RWPE2 (cell line): ENCODE data around the gene ESPN.
A peak's percentile ranks its signal among the peaks of the same experiment; 100 is the strongest.

Source experiments
- ATAC-seq: fragments of 200-7000 bp; cut with Tn5 transposase; 3 replicates; pipeline ENCODE4 v1.9.1; 2021; ENCODE audit warnings: low read depth
- DNase-seq: peaks from one replicate; pipeline ENCODE4 v3.0.0-alpha.2; 2020; ENCODE audit warnings: low spot score
- H3K27ac ChIP-seq: fragments of 450-650 bp; 2 replicates; pipeline ENCODE4 v1.5.1; 2017; ENCODE audit warnings: mild to moderate bottlenecking; ENCODE audit not compliant: poor library complexity, severe bottlenecking
- H3K27me3 ChIP-seq: fragments of 250-450 bp; sonication (Bioruptor Pico); 2 replicates; pipeline ENCODE4 v1.5.1; 2021; ENCODE audit warnings: mild to moderate bottlenecking, moderate library complexity; ENCODE audit not compliant: insufficient read depth, poor library complexity, severe bottlenecking
- H3K36me3 ChIP-seq: fragments of 250-450 bp; sonication (Bioruptor Pico); 2 replicates; pipeline ENCODE4 v1.5.1; 2020; ENCODE audit warnings: low read depth, mild to moderate bottlenecking, moderate library complexity
- H3K4me1 ChIP-seq: fragments of 250-450 bp; sonication (Bioruptor Pico); 2 replicates; pipeline ENCODE4 v1.5.1; 2021; ENCODE audit warnings: mild to moderate bottlenecking, moderate library complexity; ENCODE audit not compliant: insufficient read depth, poor library complexity, severe bottlenecking
- H3K4me3 ChIP-seq: fragments of 250-450 bp; sonication (Bioruptor Pico); 2 replicates; pipeline ENCODE4 v1.5.1; 2021; ENCODE audit warnings: mild to moderate bottlenecking, moderate library complexity; ENCODE audit not compliant: severe bottlenecking
- H3K9me3 ChIP-seq: fragments of 250-450 bp; sonication (Bioruptor Pico); 2 replicates; pipeline ENCODE4 v1.5.1; 2021; ENCODE audit warnings: mild to moderate bottlenecking, moderate library complexity; ENCODE audit not compliant: severe bottlenecking
- TF ChIP-seq, protein P1 (sequence below): fragments of 450-650 bp; IDR thresholded peaks from one replicate; pipeline ENCODE4 v1.5.1; 2017; ENCODE audit warnings: mild to moderate bottlenecking, moderate library complexity; ENCODE audit not compliant: poor library complexity, severe bottlenecking

Gene ESPN

DNA sequence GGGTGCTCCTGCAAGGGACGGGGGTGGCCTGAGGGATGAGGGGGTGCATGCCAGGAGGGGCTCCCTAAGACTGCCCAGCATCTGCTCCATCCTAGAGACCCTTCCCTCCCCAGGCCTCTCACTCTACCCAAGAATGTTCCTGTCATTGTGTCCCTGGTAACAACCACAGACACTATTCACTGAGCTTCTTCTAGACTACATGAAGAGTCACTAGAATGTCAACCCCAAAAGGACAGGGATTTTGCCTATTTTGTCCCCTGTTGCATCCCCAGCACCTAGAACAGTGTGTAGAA lies 38.5 kb downstream of the ESPN start:
- ATAC-seq (no peak), DNase-seq (no peak)
- Histone ChIP-seq H3K4me1 (no peaks in the 10 kb centered on the region), H3K36me3 (peaks cover 24% of the 10 kb centered on the region), H3K4me3 (no peak overlapping the region), H3K9me3 (no peaks in the 10 kb centered on the region), H3K27ac (no peak overlapping the region), H3K27me3 (no peaks in the 10 kb centered on the region)
- TF ChIP-seq, protein P1, sequence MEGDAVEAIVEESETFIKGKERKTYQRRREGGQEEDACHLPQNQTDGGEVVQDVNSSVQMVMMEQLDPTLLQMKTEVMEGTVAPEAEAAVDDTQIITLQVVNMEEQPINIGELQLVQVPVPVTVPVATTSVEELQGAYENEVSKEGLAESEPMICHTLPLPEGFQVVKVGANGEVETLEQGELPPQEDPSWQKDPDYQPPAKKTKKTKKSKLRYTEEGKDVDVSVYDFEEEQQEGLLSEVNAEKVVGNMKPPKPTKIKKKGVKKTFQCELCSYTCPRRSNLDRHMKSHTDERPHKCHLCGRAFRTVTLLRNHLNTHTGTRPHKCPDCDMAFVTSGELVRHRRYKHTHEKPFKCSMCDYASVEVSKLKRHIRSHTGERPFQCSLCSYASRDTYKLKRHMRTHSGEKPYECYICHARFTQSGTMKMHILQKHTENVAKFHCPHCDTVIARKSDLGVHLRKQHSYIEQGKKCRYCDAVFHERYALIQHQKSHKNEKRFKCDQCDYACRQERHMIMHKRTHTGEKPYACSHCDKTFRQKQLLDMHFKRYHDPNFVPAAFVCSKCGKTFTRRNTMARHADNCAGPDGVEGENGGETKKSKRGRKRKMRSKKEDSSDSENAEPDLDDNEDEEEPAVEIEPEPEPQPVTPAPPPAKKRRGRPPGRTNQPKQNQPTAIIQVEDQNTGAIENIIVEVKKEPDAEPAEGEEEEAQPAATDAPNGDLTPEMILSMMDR, result no peak

- no peaks in the 10 kb centered on the region for H3K4me1 ChIP-seq
- no peak overlapping the region for H3K27ac ChIP-seq
- DNase-seq (no peak), ATAC-seq (peak; percentile 11; the same call in 2 of the 3 replicates)
- no peak overlapping the region for H3K4me3 ChIP-seq
- H3K36me3 ChIP-seq, result peaks cover 35% of the 10 kb centered on the region
- no peaks in the 10 kb centered on the region for H3K27me3 ChIP-seq
- TF ChIP-seq, protein P1, result no peak
- H3K9me3 ChIP-seq, result no peaks in the 10 kb centered on the region
These were observed 39.9 kb downstream of the ESPN start for GRCh38 chr1:6464514-6464836.

GRCh38 chr1:6464915-6465314 lies 40.3 kb downstream of the ESPN start:
- Histone ChIP-seq H3K4me3 (no peak overlapping the region), H3K27ac (no peak overlapping the region), H3K27me3 (no peaks in the 10 kb centered on the region), H3K9me3 (no peaks in the 10 kb centered on the region), H3K4me1 (no peaks in the 10 kb centered on the region), H3K36me3 (peaks cover 40% of the 10 kb centered on the region)
- ATAC-seq (no peak), DNase-seq (no peak)
- TF ChIP-seq, protein P1, result no peak

DNA sequence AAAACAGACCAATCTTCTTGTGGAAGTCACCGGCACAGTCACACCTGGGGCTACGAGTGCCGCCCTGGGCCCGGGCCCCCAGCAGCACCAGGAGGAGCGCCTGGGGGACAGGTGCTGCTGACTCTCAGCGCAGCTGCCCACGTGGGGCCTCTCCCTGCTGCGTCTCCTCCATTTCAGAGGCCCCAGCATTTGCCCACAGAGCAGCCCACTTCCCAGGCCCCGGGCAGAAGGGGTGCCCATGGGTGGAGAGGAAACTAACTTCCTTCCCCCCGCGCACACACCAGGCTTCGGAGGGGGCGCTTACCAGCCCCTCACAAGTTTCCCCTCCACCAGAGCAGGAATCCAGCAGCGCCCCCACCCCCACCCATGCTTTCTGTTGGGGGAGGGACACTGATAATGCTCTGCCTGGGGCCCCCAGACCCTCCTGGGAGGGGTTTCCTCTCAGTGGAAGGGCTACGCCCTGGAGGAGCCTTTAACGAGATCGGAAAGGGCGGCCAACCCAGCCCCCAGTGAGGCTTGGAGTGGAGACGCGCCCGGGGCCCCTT lies 41.0 kb downstream of the ESPN start:
- no peaks in the 10 kb centered on the region for H3K27me3 ChIP-seq
- no peak overlapping the region for H3K4me3 ChIP-seq
- H3K4me1 ChIP-seq, result no peaks in the 10 kb centered on the region
- no peak for DNase-seq
- ATAC-seq, result no peak
- no peak overlapping the region for H3K27ac ChIP-seq
- H3K36me3 ChIP-seq, result peaks cover 46% of the 10 kb centered on the region
- TF ChIP-seq, protein P1, result no peak
- no peaks in the 10 kb centered on the region for H3K9me3 ChIP-seq

DNA sequence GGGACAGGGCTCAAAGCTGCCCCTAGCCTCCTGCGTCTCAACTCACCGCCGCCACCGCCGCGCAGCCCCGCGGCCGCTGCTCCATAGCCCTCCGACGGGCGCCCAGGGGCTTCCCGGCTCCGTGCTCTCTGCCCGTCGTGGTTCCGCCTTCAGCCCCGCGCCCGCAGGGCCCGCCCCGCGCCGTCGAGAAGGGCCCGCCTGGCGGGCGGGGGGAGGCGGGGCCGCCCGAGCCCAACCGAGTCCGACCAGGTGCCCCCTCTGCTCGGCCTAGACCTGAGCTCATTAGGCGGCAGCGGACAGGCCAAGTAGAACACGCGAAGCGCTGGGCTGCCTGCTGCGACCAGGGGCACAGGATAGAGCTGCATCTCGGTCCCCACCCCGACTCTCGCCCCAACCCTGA lies 41.4 kb downstream of the ESPN start, which contains the start of gene TNFRSF25:
TNFRSF25 (minus strand) TSS at position 151 of the 400 bp plus-strand sequence; CDS start at position 85, 66 bp downstream.
- peaks cover 51% of the 10 kb centered on the region for H3K36me3 ChIP-seq
- no peak within 1 kb of the TSS for H3K27ac ChIP-seq
- no peak within 1 kb of the TSS for H3K4me3 ChIP-seq
- ATAC-seq (no peak), DNase-seq (no peak)
- H3K9me3 ChIP-seq, result no peaks in the 10 kb centered on the region
- no peaks in the 10 kb centered on the region for H3K27me3 ChIP-seq
- TF ChIP-seq, protein P1, result no peak
- H3K4me1 ChIP-seq, result no peaks in the 10 kb centered on the region
